Skeletal muscle tissue (tissue), 4 donors: Measurements from ENCODE around the gene GABRB3. TPM values are rescaled to one million over a fixed set of nuclear protein-coding genes. Genes with fewer than 3 reads are reported as not detected.

ENCODE experiments used
- H3K27ac ChIP-seq: one replicate; pipeline ENCODE4 v1.7.0; 2013; ENCODE audit warnings: mild to moderate bottlenecking, low read depth, low read length, inconsistent platforms
- H3K27me3 ChIP-seq, 3 donors: one replicate each; pipeline ENCODE4 v1.7.0; 2013; ENCODE audit warnings: low read length in 3 of 3; ENCODE audit not compliant: control insufficient read depth in 3 of 3, insufficient read depth in 3 of 3
- H3K36me3 ChIP-seq, 3 donors: one replicate each; pipeline ENCODE4 v1.7.0; 2013; ENCODE audit warnings: low read length in 3 of 3; ENCODE audit not compliant: control insufficient read depth in 3 of 3, insufficient read depth in 3 of 3
- H3K4me1 ChIP-seq, 3 donors: one replicate each; pipeline ENCODE4 v1.7.0; 2013; ENCODE audit warnings: low read length in 3 of 3, mild to moderate bottlenecking in 3 of 3; ENCODE audit not compliant: control insufficient read depth in 3 of 3, insufficient read depth in 3 of 3
- H3K4me3 ChIP-seq, 3 donors: one replicate each; pipeline ENCODE4 v1.7.0; 2013; ENCODE audit warnings: low read length in 3 of 3
- H3K9ac ChIP-seq, 3 donors: one replicate each; pipeline ENCODE4 v1.7.0; 2013; ENCODE audit warnings: low read length in 3 of 3, mild to moderate bottlenecking in 3 of 3, moderate library complexity in 2 of 3, low read depth in 1 of 3
- H3K9me3 ChIP-seq, 3 donors: one replicate each; pipeline ENCODE4 v1.7.0; 2013; ENCODE audit warnings: low read length in 3 of 3; ENCODE audit not compliant: control insufficient read depth in 3 of 3
- total RNA-seq: library from RNA; depleted of rRNA; stranded (reverse); fragments of >200 nt; gene quantifications from one replicate; pipeline ENCODE4 v1.2.3, GENCODE V29; 2014
- donor health status: Osteomylitis.

Gene GABRB3
- total RNA-seq, 1 donor from 2014 or later, result 0.52 TPM

DNA sequence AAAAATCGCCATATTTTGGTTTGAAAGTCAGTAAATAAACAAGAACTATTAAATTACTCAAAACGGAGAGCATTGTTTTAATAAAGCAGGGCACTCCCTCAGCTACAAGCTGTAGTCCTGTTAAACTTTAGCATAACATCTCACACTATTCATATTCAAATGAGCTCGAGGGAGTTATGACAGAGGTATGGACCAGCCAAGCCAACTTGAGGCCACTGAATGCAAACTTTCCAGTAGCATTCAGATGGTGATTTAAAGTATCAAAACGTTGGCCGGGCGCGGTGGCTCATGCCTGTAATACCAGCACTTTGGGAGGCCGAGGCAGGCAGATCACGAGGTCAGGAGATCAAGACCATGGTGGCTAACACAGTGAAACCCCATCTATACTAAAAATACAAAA, 132.9 kb downstream of the GABRB3 start:
- H3K9me3 ChIP-seq, result no peaks in the 10 kb centered on the region
- no peaks in the 10 kb centered on the region for H3K36me3 ChIP-seq
- H3K27me3 ChIP-seq, result no peaks in the 10 kb centered on the region
- no peak overlapping the region for H3K27ac ChIP-seq
- no peaks in the 10 kb centered on the region for H3K4me1 ChIP-seq
- H3K9ac ChIP-seq, result no peak overlapping the region
- no peak overlapping the region for H3K4me3 ChIP-seq

DNA sequence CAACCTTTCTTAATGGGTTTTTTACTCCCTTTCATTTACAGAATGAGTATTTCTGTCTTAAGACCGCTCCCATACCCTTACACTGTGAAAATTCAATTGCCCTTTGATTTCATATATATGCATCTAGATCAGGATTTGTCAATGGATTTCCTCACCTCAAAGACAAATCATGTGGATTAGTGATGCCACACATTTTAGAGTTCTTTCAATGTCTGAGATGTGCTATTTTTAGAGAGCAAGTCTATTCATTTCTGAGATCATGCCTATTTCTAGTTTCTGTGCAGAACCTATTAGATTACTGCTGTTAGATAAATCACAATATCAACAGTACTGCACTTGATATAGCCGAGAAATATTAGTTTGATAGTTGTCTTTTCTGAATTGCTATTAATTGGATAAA, 137.3 kb downstream of the GABRB3 start:
- Histone ChIP-seq H3K36me3 (no peaks in the 10 kb centered on the region), H3K27ac (no peak overlapping the region), H3K4me1 (no peaks in the 10 kb centered on the region), H3K27me3 (no peaks in the 10 kb centered on the region), H3K4me3 (no peak overlapping the region), H3K9me3 (no peaks in the 10 kb centered on the region), H3K9ac (no peak overlapping the region)

DNA sequence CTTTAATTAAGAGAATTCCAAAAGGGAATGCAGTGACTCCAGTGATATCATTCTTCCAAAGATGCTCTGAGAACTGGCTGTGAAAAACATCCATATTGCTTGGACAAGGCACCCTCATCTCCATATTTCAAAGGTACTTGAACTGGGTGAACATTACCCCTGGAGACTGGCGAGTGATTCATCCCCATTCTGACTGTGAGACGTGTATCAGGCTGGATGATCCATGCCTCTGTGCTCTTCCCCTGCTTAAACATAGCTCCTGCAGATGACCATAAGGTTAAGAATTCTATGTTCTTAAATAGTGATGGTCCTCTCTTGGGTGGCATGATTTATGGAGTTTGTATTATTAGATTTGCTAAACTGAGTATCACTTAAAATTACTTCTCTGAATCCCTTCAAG, 137.8 kb downstream of the GABRB3 start:
- Histone ChIP-seq H3K4me3 (no peak overlapping the region), H3K36me3 (no peaks in the 10 kb centered on the region), H3K4me1 (no peaks in the 10 kb centered on the region), H3K9me3 (no peaks in the 10 kb centered on the region), H3K9ac (no peak overlapping the region), H3K27me3 (no peaks in the 10 kb centered on the region), H3K27ac (no peak overlapping the region)

DNA sequence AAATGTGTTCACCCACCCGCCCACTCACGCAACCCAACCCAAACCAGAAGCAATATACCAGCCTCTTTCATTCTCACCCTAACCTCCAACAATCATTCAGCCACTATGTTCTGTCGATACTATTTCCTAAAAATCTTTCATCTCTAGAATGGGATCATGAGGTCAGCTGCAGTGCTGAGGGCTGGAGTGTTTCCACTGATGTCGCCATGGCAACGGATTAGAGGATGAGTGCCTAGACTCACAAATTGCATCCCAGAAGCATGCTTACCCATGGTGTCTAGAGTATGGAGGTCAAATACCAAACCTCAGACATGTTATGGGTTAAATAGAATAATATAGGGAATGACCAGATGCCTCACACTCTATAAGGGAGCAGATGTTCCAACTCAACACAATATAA, 138.5 kb downstream of the GABRB3 start:
- no peak overlapping the region for H3K9ac ChIP-seq
- H3K9me3 ChIP-seq, result peaks cover 0 to 2% (median 0%) of the 10 kb centered on the region in 3 donors
- no peaks in the 10 kb centered on the region for H3K27me3 ChIP-seq
- H3K4me3 ChIP-seq, result no peak overlapping the region
- no peaks in the 10 kb centered on the region for H3K36me3 ChIP-seq
- no peaks in the 10 kb centered on the region for H3K4me1 ChIP-seq
- H3K27ac ChIP-seq, result no peak overlapping the region

DNA sequence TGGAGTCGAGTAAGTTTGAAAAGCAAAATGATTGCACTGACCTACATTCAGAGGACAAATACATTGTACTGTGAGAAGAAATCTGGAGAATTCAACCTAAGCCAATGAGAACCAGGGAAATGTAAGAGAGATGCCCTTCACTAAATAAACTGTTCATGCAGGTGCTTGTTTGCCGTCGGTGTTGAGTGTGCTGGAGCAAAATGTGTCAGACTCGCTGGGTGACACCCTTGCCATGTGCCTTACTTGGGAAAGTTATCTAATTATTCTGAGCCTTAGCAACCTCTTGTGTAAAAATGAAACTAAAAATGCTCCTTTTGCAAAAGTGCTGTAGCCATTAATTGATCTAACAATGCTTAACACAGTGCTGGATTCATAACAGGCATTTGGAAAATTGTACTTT, 140.4 kb downstream of the GABRB3 start:
- Histone ChIP-seq H3K9me3 (peaks cover 0 to 5% (median under 1%) of the 10 kb centered on the region in 3 donors), H3K9ac (no peak overlapping the region), H3K27ac (no peak overlapping the region), H3K4me1 (no peaks in the 10 kb centered on the region), H3K4me3 (no peak overlapping the region), H3K36me3 (no peaks in the 10 kb centered on the region), H3K27me3 (no peaks in the 10 kb centered on the region)

DNA sequence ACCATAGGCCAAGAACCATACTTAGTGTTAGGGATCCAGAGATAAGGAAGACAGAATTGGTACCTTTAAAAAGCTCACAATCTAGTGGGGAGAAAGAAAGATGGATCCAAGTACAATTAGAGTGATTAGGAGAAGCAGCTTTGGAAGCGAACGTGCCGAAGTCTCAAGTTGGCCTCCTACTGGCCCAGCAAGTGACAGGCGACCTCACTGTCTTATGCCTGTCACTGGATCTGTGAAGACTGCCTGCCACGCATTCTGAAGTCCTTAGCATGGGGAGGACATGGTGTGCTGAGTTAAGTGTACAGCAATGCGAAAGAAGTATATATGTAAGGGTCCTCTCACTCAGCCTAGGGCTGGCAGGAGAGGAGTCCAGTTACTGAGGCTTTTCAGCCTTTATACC, 141.0 kb downstream of the GABRB3 start:
- Histone ChIP-seq H3K4me3 (no peak overlapping the region), H3K4me1 (no peaks in the 10 kb centered on the region), H3K36me3 (no peaks in the 10 kb centered on the region), H3K27me3 (no peaks in the 10 kb centered on the region), H3K9me3 (peaks cover 0 to 5% (median 3%) of the 10 kb centered on the region in 3 donors), H3K27ac (no peak overlapping the region), H3K9ac (no peak overlapping the region)

DNA sequence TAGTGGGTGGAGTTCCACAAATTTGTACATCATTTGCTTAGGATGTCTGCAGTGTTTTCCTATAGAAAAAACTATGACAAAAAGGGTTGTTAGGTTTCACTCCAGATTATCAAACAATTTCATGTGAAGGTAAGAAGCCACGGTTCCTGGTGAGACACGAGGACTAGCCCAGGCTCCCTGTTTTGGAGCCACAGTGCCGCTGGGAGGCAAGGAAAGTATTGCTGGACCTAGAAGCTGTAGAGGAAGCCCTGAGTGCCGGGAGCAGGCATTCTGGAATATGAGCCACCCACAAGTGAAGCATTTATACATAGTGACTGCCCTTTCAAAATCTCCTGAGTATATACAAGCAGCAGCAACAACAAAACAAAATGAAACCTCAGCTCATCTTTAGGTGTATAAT, 142.0 kb downstream of the GABRB3 start:
- H3K36me3 ChIP-seq, result no peaks in the 10 kb centered on the region
- no peak overlapping the region for H3K27ac ChIP-seq
- H3K4me1 ChIP-seq, result no peaks in the 10 kb centered on the region
- no peak overlapping the region for H3K9ac ChIP-seq
- no peaks in the 10 kb centered on the region for H3K27me3 ChIP-seq
- no peak overlapping the region for H3K4me3 ChIP-seq
- H3K9me3 ChIP-seq, result peaks cover 0 to 5% (median 3%) of the 10 kb centered on the region in 3 donors

DNA sequence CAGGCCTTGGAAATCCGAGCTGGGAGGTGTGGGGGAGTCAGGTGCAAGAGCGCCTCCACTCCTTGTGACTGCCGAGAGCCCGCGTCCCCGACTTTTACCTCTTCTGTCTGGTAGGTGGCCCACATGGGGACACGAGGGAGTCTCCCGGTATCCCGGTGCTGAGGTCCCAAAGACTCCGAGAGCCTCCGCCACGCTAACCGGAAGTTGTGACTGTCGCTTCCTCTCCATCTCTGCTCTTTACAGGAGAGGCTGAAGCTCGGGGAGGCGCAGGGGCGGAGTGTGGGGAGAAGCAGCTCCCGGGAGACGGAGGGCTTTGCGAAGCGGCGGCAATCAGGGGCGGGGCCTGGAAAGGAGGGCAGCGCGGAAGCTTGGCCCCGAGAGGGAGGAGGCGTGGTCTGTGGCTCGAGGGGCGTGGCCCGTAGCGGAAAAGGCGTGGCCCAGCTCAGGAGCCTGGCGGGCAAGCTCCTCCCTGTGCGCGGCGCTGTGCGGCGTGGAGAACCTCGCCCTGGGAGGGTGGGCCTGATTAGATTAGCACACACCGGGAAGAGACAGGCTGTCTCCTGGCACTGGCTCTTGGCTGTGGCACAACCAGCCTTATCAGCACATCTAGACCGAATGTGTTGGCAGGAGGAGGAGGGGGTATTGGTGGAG, 143.9 kb downstream of the GABRB3 start:
- Histone ChIP-seq H3K4me1 (no peaks in the 10 kb centered on the region), H3K9ac (no peak overlapping the region), H3K27ac (no peak overlapping the region), H3K4me3 (no peak overlapping the region), H3K9me3 (peaks cover 0 to 5% (median 3%) of the 10 kb centered on the region in 3 donors), H3K27me3 (no peaks in the 10 kb centered on the region), H3K36me3 (no peaks in the 10 kb centered on the region)

DNA sequence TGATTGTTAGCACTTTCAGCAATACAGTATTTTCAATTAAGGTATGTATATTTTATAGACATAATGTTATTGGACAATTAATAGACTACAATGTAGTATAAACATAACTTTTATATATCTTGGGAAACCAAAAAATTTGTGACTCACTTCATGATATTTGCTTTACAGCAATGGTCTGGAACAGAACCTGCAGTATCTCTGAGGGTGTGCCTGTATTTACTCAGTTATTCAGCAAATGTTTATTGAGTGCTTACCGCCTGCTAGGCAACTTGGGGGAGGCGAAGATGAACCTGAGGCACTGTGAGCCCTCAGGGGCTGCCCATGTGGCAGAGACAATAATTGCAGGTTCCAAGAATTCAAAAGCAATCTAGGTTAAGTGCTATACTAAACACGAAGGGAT, 144.8 kb downstream of the GABRB3 start:
- Histone ChIP-seq H3K27me3 (no peaks in the 10 kb centered on the region), H3K27ac (no peak overlapping the region), H3K9me3 (peaks cover 0 to 5% (median 3%) of the 10 kb centered on the region in 3 donors), H3K4me3 (no peak overlapping the region), H3K36me3 (no peaks in the 10 kb centered on the region), H3K4me1 (no peaks in the 10 kb centered on the region), H3K9ac (no peak overlapping the region)

DNA sequence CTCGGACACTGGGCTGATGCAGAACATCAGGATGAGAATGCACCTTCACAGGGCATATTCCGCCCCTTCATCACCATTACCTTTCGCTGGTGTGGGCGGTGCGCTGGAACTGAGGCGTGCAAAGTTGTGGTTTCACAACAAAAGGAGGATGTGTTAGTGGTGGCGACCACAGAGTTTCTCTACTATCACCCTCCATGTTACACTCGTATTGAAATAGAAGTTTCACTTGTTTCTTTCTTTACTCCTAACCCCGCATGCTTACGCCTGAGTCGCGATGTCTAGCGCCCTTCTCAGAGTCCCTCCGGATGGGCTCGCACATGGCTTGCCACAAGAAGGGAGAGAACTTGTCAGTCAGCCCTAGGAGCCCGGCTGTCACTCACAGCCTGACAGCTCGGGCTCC, 148.7 kb downstream of the GABRB3 start:
- H3K4me1 ChIP-seq, result no peaks in the 10 kb centered on the region
- no peak overlapping the region for H3K27ac ChIP-seq
- H3K36me3 ChIP-seq, result no peaks in the 10 kb centered on the region
- H3K9ac ChIP-seq, result no peak overlapping the region
- no peak overlapping the region for H3K4me3 ChIP-seq
- H3K27me3 ChIP-seq, result no peaks in the 10 kb centered on the region
- H3K9me3 ChIP-seq, result peaks cover 0 to 4% (median 3%) of the 10 kb centered on the region in 3 donors
